Panc1 (cell line): ENCODE data around the gene OR51V1. TPM values are rescaled to one million over a fixed set of nuclear protein-coding genes. Genes with fewer than 3 reads are reported as not detected.

ENCODE experiments used
- ATAC-seq: fragments of 200-7000 bp; cut with Tn5 transposase; 2 replicates; pipeline ENCODE4 v1.9.1; 2020; ENCODE audit warnings: mild to moderate bottlenecking, moderate library complexity
- BruUV-seq: library from RNA; stranded (reverse); fragments of 400-500 nt; replicated peaks from 2 replicates; lab custom pipeline; 2021; lab: Mats Ljungman, UMichigan
- CTCF ChIA-PET: fragments of 300-600 bp; sonication (Branson Sonifier 250); formaldehyde crosslinking; loops from one replicate; lab custom pipeline; 2022; ENCODE audit warnings: antibody characterized with exemption; lab: Charles Lee
- POLR2A ChIA-PET: fragments of 300-600 bp; sonication (Branson Sonifier 250); formaldehyde crosslinking; loops from one replicate; lab custom pipeline; 2022; ENCODE audit warnings: antibody characterized with exemption; lab: Charles Lee
- DNase-seq: peaks from one replicate; pipeline ENCODE4 v3.0.0-alpha.2; 2010; ENCODE audit warnings: low read depth, low spot score
- H3K27ac ChIP-seq: 2 replicates; pipeline ENCODE4 v1.5.1; 2011; ENCODE audit warnings: mild to moderate bottlenecking, low read length, inconsistent platforms
- H3K27me3 ChIP-seq: fragments of 200-500 bp; sonication (Bioruptor generic); 2 replicates; pipeline ENCODE4 v1.6.0; 2014; ENCODE audit warnings: low read length, inconsistent platforms; ENCODE audit not compliant: control insufficient read depth, insufficient read depth
- H3K36me3 ChIP-seq: fragments of 200-500 bp; sonication (Bioruptor generic); 2 replicates; pipeline ENCODE4 v1.5.1; 2014; ENCODE audit warnings: inconsistent platforms, mild to moderate bottlenecking, low read length, moderate library complexity; ENCODE audit not compliant: control insufficient read depth, insufficient read depth
- H3K4me1 ChIP-seq: 2 replicates; pipeline ENCODE4 v1.5.1; 2011; ENCODE audit warnings: inconsistent platforms, mild to moderate bottlenecking, low read length, moderate library complexity; ENCODE audit not compliant: control insufficient read depth, insufficient read depth
- H3K4me3 ChIP-seq, 2 experiments: 2 replicates each; pipeline ENCODE4 v1.5.1; 2011 to 2012; ENCODE audit warnings: low read depth in 2 of 2, low read length in 2 of 2, mild to moderate bottlenecking in 2 of 2, inconsistent platforms in 1 of 2, moderate library complexity in 1 of 2
- H3K9me3 ChIP-seq: fragments of 200-500 bp; sonication (Bioruptor generic); 2 replicates; pipeline ENCODE4 v1.5.1; 2014; ENCODE audit warnings: low read depth, mild to moderate bottlenecking, inconsistent platforms, low read length, moderate library complexity; ENCODE audit not compliant: control insufficient read depth, insufficient read depth
- CTCF ChIP-seq: fragments of 450-650 bp; IDR thresholded peaks from 2 replicates; pipeline ENCODE4 v1.5.1; 2017; ENCODE audit warnings: mild to moderate bottlenecking
- POLR2AphosphoS5 ChIP-seq: IDR thresholded peaks from 2 replicates; pipeline ENCODE4 v1.6.1; 2012; ENCODE audit warnings: mild to moderate bottlenecking, low read depth, low read length, moderate library complexity
- REST ChIP-seq, 2 experiments: IDR thresholded peaks; 2 replicates each; pipeline ENCODE4 v1.6.1; 2011 to 2012; ENCODE audit warnings: low read depth in 2 of 2, control low read depth in 1 of 2, low read length in 1 of 2, mild to moderate bottlenecking in 1 of 2, moderate library complexity in 1 of 2; ENCODE audit not compliant: insufficient read depth in 1 of 2
- SIN3A ChIP-seq: IDR thresholded peaks from 2 replicates; pipeline ENCODE4 v1.6.1; 2012; ENCODE audit warnings: low read depth, mild to moderate bottlenecking, low read length, moderate library complexity, borderline replicate concordance; ENCODE audit not compliant: insufficient read depth
- TCF7L2 ChIP-seq: IDR thresholded peaks from 2 replicates; pipeline ENCODE4 v1.6.1; 2011; ENCODE audit warnings: mild to moderate bottlenecking, low read depth, low read length, inconsistent platforms
- in situ Hi-C: cut with HindIII; loops from 2 replicates; pipeline ENCODE4 v1.10.0; 2016; ENCODE audit warnings: low sequenced_read_pairs, low pct_unique_long_range_greater_than_20kb
- intact Hi-C: fragments of 100-400 bp; cut with micrococcal nuclease; formaldehyde crosslinking; loops from one replicate; pipeline ENCODE4 v1.10.0; 2022; ENCODE audit not compliant: unreplicated experiment
- total RNA-seq: library from RNA; stranded (reverse); gene quantifications from one replicate; pipeline ENCODE4 v1.2.1, GENCODE V29; 2021; ENCODE audit not compliant: unreplicated experiment

OR51V1 gene
- total RNA-seq, 1 experiment from 2014 or later, result not detected

GRCh38 chr11:5247472-5248192, 47.1 kb upstream of the OR51V1 start:
- no TSS peak for BruUV-seq
- no peak for DNase-seq
- no peaks in the 10 kb centered on the region for H3K4me1 ChIP-seq
- TF ChIP-seq REST (IDR thresholded peaks at IDR 0.05; ENCODE audit: insufficient read depth in 1 of 2, low read depth in 2 of 2, low read length in 1 of 2) (no peak), TCF7L2 (no peak), POLR2AphosphoS5 (no peak), SIN3A (no peak), CTCF (no peak)
- H3K4me3 ChIP-seq, result no peak overlapping the region
- ChIA-PET CTCF (no interaction called here), POLR2A (no interaction called here)
- no peaks in the 10 kb centered on the region for H3K9me3 ChIP-seq
- in situ Hi-C loops, result no loop called here
- no peaks in the 10 kb centered on the region for H3K36me3 ChIP-seq
- H3K27me3 ChIP-seq, result 0 out of 2 replicates have a peak, but pooled peaks cover 2% of the 10 kb centered on the region
- no peak overlapping the region for H3K27ac ChIP-seq
- no peak for ATAC-seq
- intact Hi-C loops, result no loop called here

GRCh38 chr11:5246772-5247471, 46.4 kb upstream of the OR51V1 start:
- no peak for ATAC-seq
- Histone ChIP-seq H3K36me3 (no peaks in the 10 kb centered on the region), H3K27me3 (peaks cover 2% of the 10 kb centered on the region; the same call in 1 of the 2 replicates), H3K27ac (no peak overlapping the region), H3K4me3 (no peak overlapping the region), H3K9me3 (no peaks in the 10 kb centered on the region), H3K4me1 (no peaks in the 10 kb centered on the region)
- intact Hi-C loops, result no loop called here
- DNase-seq, result no peak
- no TSS peak for BruUV-seq
- CTCF ChIA-PET, result no interaction called here
- in situ Hi-C loops, result no loop called here
- no peak for TF ChIP-seq TCF7L2
- TF ChIP-seq REST (IDR thresholded peaks at IDR 0.05; ENCODE audit: insufficient read depth in 1 of 2, low read depth in 2 of 2, low read length in 1 of 2), result no peak
- POLR2A ChIA-PET, result no interaction called here
